ENCODE measurements around the gene MYO10.

MYO10 gene

DNA sequence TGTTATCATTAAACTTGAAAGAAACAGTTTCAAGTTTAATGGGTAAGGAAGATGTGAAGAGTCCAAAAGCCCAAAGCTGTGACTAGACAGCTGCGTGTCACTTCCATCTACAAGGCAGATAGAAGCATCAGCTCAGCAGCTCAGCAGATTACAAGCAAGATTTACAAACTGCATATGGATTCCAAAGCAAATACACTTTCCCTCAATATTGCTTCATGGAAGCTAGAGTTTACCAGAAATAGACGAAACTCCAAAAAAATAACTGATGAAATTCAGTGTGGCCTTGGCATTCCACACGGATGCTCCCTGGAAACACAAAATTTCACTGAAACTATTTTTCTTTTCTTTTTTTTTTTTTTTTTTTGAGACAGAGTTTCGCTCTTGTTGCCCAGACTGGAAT is 17.9 kb downstream of the MYO10 start:
- H3K4me3 ChIP-seq (ENCODE audit: low read depth, low read length), result no peak overlapping the region

GRCh38 chr5:16916262-16916878 is 19.7 kb downstream of the MYO10 start:
- H3K4me3 ChIP-seq (ENCODE audit: low read depth, low read length), result no peak overlapping the region

GRCh38 chr5:16914584-16914983 is 21.5 kb downstream of the MYO10 start:
- no peak overlapping the region for H3K4me3 ChIP-seq (ENCODE audit: low read depth, low read length)

DNA sequence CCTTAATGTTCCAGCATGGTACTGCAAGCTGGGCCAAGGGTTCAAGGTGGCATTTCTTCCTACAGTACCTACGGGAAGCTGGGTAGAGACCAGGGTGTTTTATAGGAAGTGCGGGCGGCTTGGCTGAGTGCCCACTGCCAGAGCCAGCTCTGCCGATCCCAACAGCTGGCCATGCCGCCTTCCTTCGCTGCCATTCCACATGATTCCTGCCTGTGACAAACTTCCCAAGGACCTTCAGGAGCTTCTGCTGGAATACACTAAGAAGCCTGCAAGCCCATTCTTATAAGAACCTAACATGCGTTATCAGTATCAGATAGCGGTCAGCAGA is 22.0 kb downstream of the MYO10 start:
- no peak overlapping the region for H3K4me3 ChIP-seq (ENCODE audit: low read depth, low read length)

DNA sequence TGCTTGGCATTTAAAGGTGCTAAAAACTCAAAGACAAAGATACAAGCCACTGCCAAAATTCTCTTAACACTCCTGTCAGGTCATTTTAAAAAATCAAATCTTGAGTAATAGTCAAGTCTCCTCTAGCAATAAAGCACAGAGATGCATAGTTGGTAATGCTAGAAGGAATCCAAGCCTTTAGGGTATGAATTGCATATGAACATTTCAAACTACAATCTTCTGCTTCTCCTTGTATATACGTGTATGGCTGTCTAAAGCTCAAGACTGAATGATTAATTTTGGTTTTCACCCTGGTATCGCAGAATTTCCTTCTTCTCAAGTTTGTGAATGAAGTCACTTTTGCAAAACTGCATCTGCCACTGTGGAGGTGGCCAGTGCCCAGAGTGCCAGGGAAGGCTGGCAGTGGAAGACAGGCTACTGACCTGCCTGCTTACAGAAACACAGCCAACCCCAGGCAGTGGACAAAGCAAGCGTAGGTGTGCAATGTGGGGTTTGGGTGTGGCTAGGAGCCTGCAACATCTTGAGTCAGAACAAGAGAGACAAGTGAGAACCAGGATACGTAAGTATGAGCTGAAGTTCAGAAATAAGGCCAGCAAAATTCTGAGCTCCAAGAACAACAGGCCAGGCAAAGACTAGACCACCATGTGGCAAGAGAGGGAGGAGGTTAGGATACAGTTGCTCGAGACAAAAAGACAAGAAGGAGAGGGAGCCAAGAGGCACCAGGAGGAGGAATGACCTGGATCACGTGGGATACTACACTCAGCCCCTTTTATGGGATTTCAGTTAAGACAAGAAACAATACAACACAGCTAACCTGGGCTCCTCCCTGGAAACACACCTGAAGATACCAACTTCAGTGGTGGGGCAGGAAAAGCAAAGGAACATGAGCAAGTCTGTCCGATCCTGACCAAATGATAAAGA is 22.6 kb downstream of the MYO10 start:
- no peak overlapping the region for H3K4me3 ChIP-seq (ENCODE audit: low read depth, low read length)

DNA sequence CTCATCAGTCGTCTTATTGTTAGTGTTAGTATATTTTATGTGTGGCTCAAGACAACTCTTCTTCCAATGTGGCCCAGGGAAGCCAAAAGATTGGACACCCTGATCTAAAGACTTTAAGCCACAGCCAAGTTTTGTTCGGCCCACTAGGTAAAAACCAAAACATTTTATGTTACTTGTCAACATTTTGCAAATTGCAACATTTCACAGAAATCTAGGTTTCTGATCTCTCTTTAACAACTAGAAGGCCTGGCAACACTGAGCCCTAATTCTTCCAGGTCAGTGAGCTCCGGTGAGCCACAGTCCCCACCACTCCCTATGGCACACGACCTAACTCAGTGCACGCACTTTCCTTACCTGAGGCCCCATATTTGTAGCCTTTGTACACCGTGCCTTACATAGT is 24.0 kb downstream of the MYO10 start:
- H3K4me3 ChIP-seq (ENCODE audit: low read depth, low read length), result no peak overlapping the region

- no peak overlapping the region for H3K4me3 ChIP-seq (ENCODE audit: low read depth, low read length)
These were observed 26.6 kb downstream of the MYO10 start for GRCh38 chr5:16909464-16909863.

GRCh38 chr5:16907270-16907669 is 28.8 kb downstream of the MYO10 start:
- no peak overlapping the region for H3K4me3 ChIP-seq (ENCODE audit: low read depth, low read length)

DNA sequence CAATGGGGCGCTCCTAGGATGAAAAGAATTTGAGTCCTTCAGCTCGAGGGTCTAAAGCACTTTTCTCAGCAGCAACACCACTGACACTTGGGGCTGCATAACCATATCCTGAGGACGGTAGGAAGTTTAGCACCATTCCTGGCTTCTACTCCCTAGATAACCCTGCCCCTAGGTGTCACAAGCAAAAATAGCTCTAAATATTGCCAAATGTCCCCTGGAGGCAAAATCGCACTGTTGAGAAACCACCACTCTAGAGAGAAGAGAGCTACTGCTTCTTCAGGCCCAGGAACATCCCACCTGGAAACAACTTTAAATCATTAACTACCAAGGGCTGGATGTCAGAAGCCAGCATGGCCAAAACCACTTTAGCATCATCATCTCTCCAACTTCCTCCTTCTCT is 29.8 kb downstream of the MYO10 start:
- H3K4me3 ChIP-seq (ENCODE audit: low read depth, low read length), result no peak overlapping the region

DNA sequence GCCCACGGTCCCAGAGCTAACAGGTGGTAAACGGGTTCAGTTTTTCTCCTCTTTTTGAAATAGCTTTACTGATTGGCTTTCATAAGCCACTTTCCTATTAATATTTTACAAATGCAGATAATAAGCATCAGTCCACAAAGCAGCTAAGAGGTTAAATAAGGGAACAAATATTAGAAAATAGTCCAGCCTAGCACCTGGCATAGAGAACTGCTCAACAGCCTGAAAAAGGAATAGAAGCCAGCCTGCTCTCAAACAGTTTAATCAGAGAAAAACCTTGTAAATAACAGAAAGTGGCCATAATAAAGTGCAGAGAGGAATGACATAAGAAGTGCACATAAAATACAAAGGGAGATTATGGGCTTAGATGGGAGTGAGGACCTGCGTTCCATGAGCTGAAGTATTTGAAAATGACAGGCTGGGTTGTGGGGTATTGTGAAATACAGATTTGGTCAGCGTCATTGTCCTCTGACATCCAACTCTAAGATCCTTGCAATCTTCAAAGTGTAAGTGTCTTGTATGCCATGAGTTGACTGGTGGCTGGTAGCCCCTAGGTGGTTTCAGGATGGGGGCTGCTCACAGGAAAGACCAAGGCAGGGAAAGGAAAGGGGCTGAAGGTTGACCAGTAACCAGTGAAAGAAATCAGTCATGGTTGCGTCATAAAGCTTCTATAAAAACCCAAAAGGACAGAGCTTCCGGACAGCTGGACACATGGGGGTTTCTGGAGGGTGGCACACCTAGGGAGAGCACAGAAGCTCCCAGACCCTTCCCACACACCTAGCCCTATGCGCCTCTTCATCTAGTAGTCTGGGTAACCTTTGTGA is 32.4 kb downstream of the MYO10 start:
- no peak overlapping the region for H3K4me3 ChIP-seq (ENCODE audit: low read depth, low read length)

DNA sequence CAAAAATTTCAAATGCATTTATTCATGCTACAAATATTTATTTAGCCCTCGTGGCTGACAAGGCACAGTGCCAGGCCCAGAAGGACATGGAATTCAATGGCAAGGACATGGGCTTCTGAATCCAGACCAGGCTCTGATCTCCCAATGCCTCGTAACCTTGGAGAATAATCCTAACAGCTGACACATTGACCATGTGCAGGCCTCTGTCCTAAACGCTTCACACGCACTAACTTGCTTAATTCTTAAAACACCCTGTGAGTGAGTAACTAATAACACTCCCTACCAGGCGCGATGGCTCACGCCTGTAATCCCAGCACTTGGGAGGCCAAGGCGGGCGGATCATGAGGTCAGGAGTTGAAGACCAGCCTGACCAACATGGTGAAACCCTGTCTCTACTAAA is 33.2 kb downstream of the MYO10 start:
- no peak overlapping the region for H3K4me3 ChIP-seq (ENCODE audit: low read depth, low read length)

GRCh38 chr5:16901021-16901644 is 35.0 kb downstream of the MYO10 start:
- peak overlapping the region; percentile 4 for H3K4me3 ChIP-seq (ENCODE audit: low read depth, low read length)

DNA sequence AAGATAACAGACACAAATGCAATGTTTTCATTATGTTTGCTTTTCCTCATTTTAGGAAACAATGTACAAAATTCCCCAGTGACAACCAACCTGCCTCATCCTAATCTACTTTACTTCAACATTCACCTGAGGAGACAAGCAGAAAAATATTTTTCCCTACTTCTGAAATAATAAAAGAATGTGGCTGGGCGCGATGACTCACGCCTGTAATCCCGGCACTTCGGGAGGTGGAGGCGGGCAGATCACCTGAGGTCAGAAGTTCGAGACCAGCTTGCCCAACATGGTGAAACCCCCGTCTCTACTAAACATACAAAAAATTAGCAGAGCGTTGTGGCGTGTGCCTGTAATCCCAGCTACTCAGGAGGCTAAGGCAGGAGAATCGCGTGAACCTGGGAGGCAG is 36.9 kb downstream of the MYO10 start:
- H3K4me3 ChIP-seq (ENCODE audit: low read depth, low read length), result no peak overlapping the region

DNA sequence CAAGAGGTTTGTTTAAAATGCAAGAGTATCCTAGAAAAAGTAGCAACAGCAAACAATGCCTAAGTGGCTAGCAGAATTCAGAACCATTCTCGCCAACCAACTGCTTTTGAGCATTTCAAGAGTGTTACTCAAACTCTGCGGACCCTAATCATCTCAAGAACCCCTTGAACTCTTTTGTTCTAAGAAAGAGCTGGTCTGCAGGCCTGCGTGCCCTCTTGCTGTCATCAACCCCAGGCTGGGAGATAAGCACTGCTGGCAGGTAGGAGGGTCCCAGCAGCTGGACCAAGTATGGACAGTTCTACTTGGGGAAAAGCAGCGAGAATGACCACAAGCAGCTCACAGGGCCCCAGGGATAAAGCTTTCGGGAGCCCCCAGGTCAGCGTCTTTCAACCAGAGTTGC is 38.3 kb downstream of the MYO10 start:
- H3K4me3 ChIP-seq (ENCODE audit: low read depth, low read length), result no peak overlapping the region

DNA sequence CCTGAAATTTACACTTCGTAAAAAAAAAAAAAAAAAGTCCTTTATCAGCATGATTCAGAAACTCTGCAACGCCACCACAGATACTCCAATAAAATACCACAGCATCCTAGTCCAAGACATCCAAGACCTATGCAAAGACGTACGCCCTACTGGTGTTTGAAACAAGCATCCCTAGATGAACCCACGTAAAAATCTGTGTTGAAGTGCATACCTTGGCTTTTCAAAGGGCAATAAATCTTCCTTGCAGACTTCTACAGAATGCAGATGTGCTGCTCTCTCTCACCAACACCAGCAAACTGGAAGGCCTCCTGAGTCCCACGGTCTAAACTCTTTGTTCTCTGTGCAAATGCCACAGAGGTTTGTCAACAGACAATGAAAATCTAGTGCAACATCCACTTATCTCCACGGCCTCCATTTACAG is 38.8 kb downstream of the MYO10 start:
- no peak overlapping the region for H3K4me3 ChIP-seq (ENCODE audit: low read depth, low read length)

- H3K4me3 ChIP-seq (ENCODE audit: low read depth, low read length), result no peak overlapping the region
These were observed 39.3 kb downstream of the MYO10 start for GRCh38 chr5:16896767-16897166.

DNA sequence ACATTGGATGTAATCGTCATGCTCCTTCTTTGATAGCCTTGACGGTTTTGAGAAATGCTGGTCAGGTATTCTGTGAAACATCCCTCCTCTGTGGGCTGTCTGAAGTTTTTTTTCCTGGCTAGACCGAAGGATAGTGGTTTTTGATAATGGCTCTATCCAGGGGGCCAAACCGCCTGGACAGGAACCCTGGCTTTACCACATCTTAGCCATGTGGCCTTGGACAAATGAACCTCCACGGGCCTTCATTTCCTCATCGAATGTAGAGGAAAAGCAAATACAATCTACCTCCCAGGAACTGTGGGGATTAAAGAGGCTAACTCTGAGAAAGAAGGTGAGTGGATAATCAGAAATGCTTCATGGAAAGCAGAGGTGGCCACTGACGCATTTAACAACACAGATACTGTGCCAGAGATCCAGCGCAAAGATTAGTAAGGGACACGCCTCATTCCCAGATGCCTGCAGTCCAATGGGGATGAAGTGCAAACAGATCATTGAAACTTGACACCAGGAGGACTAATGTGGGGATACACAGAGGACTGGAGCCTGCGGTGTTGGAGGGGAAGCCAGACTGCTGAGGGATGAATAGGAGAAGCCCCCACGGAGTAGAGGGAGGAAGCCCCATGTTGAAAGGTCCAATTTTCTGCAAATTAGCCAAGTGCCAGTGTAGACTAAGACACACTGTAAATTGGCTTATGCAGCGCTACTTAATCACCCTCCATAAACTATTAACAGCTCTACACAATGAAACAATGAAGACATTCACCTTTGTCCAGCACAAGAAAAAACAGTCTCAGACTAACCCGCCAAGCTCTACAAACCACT is 41.6 kb downstream of the MYO10 start:
- no peak overlapping the region for H3K4me3 ChIP-seq (ENCODE audit: low read depth, low read length)

- H3K4me3 ChIP-seq (ENCODE audit: low read depth, low read length), result no peak overlapping the region
These were observed 45.1 kb downstream of the MYO10 start for GRCh38 chr5:16891033-16891432.

- no peak overlapping the region for H3K4me3 ChIP-seq (ENCODE audit: low read depth, low read length)
These were observed 46.0 kb downstream of the MYO10 start for GRCh38 chr5:16889972-16890519.
